Measurements from ENCODE around the gene TCF7. TPM values are rescaled to one million over a fixed set of nuclear protein-coding genes. Genes with fewer than 3 reads are reported as not detected.

Gene TCF7
- total RNA-seq, 5 donors from 2014 or later (not counting 1 experiment from before 2014, with no cell fraction given) = 503 to 749 (median 693) TPM

DNA sequence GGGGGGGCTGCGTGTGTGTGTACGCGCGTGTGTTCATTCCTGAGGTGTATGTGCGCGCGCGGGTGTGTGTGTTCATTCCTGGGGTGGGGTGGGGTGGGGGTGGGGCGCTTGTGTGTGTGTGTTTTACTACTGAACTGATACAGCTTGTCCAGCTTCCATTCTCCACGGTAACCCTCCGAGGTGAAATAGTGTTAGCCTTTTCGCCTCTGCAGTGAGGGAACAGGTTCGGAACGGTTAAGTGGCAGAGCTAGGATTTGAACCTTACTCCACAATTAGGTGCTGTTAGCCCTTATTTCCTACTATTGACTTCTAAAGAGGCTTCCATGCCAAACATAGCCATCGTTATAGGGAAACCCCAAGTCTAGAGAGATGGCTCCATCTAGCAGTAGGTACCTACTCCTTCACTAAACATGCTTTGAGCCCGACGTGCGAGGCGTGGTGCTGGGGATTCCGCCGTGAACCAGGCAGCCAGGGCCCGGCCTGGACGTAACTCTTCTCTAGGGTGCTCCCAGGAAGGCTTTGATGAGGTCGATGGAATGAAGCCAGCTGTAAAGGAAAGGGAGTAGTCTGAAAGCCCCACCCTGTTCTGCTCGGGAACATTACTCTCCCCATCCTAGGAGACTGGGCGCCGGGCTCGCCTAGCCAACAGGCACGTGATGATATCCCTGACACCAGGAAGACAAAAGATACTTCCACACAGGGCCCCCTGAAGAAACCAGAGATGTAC is 63.1 kb downstream of the TCF7 start:
- Histone ChIP-seq H3K27ac (ENCODE audit: low read length) (peak overlapping the region; percentile 96), H3K4me3 (ENCODE audit: control insufficient read depth in 1 of 2, extremely low read depth in 1 of 2, low read length in 1 of 2) (peak overlapping the region; percentile 61 to 96), H3K4me1 (ENCODE audit: control insufficient read depth in 1 of 2, extremely low read depth in 1 of 2, insufficient read depth in 2 of 2, low read length in 2 of 2) (peaks cover 13 to 26% of the 10 kb centered on the region in 2 experiments), H3K9me3 (no peaks in the 10 kb centered on the region), H3K27me3 (replicated peaks in 1 of 2; ENCODE audit: control insufficient read depth in 2 of 2, extremely low read depth in 1 of 2, insufficient read depth in 2 of 2, low read length in 1 of 2) (no peaks in the 10 kb centered on the region), H3K36me3 (ENCODE audit: control insufficient read depth in 2 of 2, extremely low read depth in 1 of 2, insufficient read depth in 1 of 2, low read length in 1 of 2) (peaks cover 0 to 11% of the 10 kb centered on the region in 2 donors)
- no peak for ATAC-seq (replicated peaks in 1 of 4)
- Mint-ChIP-seq H3K9me3 (no peaks in the 10 kb centered on the region), H3K4me1 (peaks cover 29 to 37% (median 30%) of the 10 kb centered on the region in 3 donors), H3K27ac (peak overlapping the region; percentile 96 to 97), H3K36me3 (peaks cover 10% of the 10 kb centered on the region), H3K27me3 (no peaks in the 10 kb centered on the region), H3K4me3 (peak overlapping the region; percentile 95 to 97 (median 96))
- CTCF ChIA-PET = interaction anchor here (0.5 to 1.5 kb wide), 13 partner anchors 9 to 1379 kb away, joined by 3 to 7 read pairs (median 3); no protein-coding TSS in a partner anchor
- peak in 1 of 35 experiments; percentile 46 for DNase-seq
- 29% methylated on average over 13 of the region's 29 CpGs for WGBS (ENCODE audit: insufficient coverage)
- POLR2A ChIA-PET = interaction anchor here (0.5 to 2.8 kb wide), 19 partner anchors 12 to 347 kb away, joined by 3 to 32 read pairs (median 4); partner anchors contain the start of genes PPP2CA (in 1 of the 2) and TCF7 (in 1 of the 2)

GRCh38 chr5:134178096-134178419 is 63.6 kb downstream of the TCF7 start:
- Histone ChIP-seq H3K9me3 (no peaks in the 10 kb centered on the region), H3K4me3 (ENCODE audit: control insufficient read depth in 1 of 2, extremely low read depth in 1 of 2, low read length in 1 of 2) (no peak overlapping the region), H3K36me3 (ENCODE audit: control insufficient read depth in 2 of 2, extremely low read depth in 1 of 2, insufficient read depth in 1 of 2, low read length in 1 of 2) (peaks cover 0 to 7% of the 10 kb centered on the region in 2 donors), H3K27me3 (replicated peaks in 1 of 2; ENCODE audit: control insufficient read depth in 2 of 2, extremely low read depth in 1 of 2, insufficient read depth in 2 of 2, low read length in 1 of 2) (no peaks in the 10 kb centered on the region), H3K27ac (ENCODE audit: low read length) (no peak overlapping the region), H3K4me1 (ENCODE audit: control insufficient read depth in 1 of 2, extremely low read depth in 1 of 2, insufficient read depth in 2 of 2, low read length in 2 of 2) (peaks cover 13 to 26% of the 10 kb centered on the region in 2 experiments)
- H3K4me3 Mint-ChIP-seq = peak overlapping the region; percentile 95 to 97 (median 96)
- ATAC-seq (replicated peaks in 1 of 4) (no peak), DNase-seq (no peak)
- peaks cover 27 to 33% (median 27%) of the 10 kb centered on the region in 3 donors for H3K4me1 Mint-ChIP-seq
- POLR2A ChIA-PET = interaction anchor here in 1 of 2 donors (2.4 to 2.8 kb wide), 2 partner anchors 22 to 48 kb away, joined by 14 to 32 read pairs; partner anchors contain the start of gene PPP2CA
- H3K36me3 Mint-ChIP-seq = peaks cover 8% of the 10 kb centered on the region
- no peaks in the 10 kb centered on the region for H3K9me3 Mint-ChIP-seq
- CTCF ChIA-PET = interaction anchor here in 1 of 2 donors (0.8 to 1.5 kb wide), 3 partner anchors 9 to 47 kb away, joined by 3 to 7 read pairs (median 6); no protein-coding TSS in a partner anchor
- peak overlapping the region; percentile 96 to 97 for H3K27ac Mint-ChIP-seq
- H3K27me3 Mint-ChIP-seq = no peaks in the 10 kb centered on the region
- 62% methylated on average over 1 of the region's 3 CpGs for WGBS (ENCODE audit: insufficient coverage)

- no peaks in the 10 kb centered on the region for H3K27me3 Mint-ChIP-seq
- POLR2A ChIA-PET = interaction anchor here in 1 of 2 donors (0.5 to 0.6 kb wide), 2 partner anchors 174 to 207 kb away, joined by 3 to 12 read pairs; no protein-coding TSS in a partner anchor
Observed at GRCh38 chr5:134183481-134183880, 69.0 kb downstream of the TCF7 start.

DNA sequence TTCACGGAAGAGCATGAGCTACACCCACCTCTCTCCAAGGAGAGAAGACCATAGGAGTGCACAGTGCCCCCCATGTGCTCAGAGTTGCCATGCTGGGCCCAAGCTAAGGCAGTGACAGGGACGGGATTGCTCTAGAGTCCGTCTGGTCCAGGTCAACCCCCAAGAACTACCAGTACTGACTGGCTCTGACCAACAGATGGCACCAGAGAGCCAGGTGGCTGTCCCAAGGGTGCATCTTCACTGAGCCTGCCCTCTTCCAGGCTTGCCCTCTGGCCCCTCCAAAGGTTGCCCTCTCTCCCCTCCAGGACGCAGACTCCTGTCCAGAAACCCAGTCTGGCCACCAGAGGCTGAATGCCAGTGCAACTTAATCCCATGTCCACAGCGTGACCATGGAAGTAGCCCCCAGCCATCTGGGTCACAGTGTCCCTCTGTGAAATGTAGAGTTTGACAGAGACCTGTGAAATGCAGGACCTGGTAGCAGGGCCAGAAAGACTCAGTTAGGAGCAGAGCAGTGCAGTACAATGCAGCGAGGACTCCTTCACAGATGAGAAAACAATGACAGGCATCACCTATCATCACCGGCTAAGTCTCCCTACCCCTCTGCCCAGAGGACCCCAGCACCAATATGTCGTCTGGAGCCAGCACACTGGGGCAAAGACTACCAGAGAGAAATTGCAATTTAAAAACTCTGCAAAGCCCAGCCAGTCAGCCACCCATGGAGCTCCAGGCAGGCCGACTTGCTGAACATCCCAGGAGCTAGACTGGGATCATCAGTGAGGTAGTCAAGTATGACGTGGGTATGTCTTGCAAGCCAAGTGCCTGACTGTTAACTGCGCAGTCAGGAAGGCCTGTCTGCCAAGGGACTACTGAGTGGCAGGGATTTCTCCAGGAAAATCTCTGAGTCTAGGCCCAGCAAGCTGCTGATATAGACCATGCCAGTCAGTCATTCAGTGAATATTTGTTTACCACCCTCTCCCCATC is 70.0 kb downstream of the TCF7 start:
- Histone ChIP-seq H3K9me3 (no peaks in the 10 kb centered on the region), H3K4me3 (ENCODE audit: control insufficient read depth in 1 of 2, extremely low read depth in 1 of 2, low read length in 1 of 2) (no peak overlapping the region), H3K36me3 (ENCODE audit: control insufficient read depth in 2 of 2, extremely low read depth in 1 of 2, insufficient read depth in 1 of 2, low read length in 1 of 2) (no peaks in the 10 kb centered on the region), H3K27ac (ENCODE audit: low read length) (no peak overlapping the region), H3K27me3 (replicated peaks in 1 of 2; ENCODE audit: control insufficient read depth in 2 of 2, extremely low read depth in 1 of 2, insufficient read depth in 2 of 2, low read length in 1 of 2) (no peaks in the 10 kb centered on the region), H3K4me1 (ENCODE audit: control insufficient read depth in 1 of 2, extremely low read depth in 1 of 2, insufficient read depth in 2 of 2, low read length in 2 of 2) (peaks cover 0 to 6% of the 10 kb centered on the region in 2 experiments)
- 54% methylated on average over 7 of the region's 11 CpGs for WGBS (ENCODE audit: insufficient coverage)
- H3K4me1 Mint-ChIP-seq = no peaks in the 10 kb centered on the region
- DNase-seq (peak; percentile 27 to 88 (median 64)), ATAC-seq (replicated peaks in 1 of 4) (peak; percentile 78 to 94 (median 93))
- H3K4me3 Mint-ChIP-seq = no peak overlapping the region
- H3K9me3 Mint-ChIP-seq = no peaks in the 10 kb centered on the region
- no peaks in the 10 kb centered on the region for H3K36me3 Mint-ChIP-seq
- H3K27me3 Mint-ChIP-seq = no peaks in the 10 kb centered on the region
- CTCF ChIA-PET = interaction anchor here (0.5 to 2.7 kb wide), 13 partner anchors 10 to 403 kb away, joined by 3 to 19 read pairs (median 5); no protein-coding TSS in a partner anchor
- H3K27ac Mint-ChIP-seq = peak overlapping the region in 1 of 2 donors; percentile 22
- POLR2A ChIA-PET = no interaction called here

More at GRCh38 chr5:134183481-134183880, 69.0 kb downstream of the TCF7 start:
- H3K4me3 Mint-ChIP-seq = no peak overlapping the region
- Histone ChIP-seq H3K36me3 (ENCODE audit: control insufficient read depth in 2 of 2, extremely low read depth in 1 of 2, insufficient read depth in 1 of 2, low read length in 1 of 2) (no peaks in the 10 kb centered on the region), H3K27me3 (replicated peaks in 1 of 2; ENCODE audit: control insufficient read depth in 2 of 2, extremely low read depth in 1 of 2, insufficient read depth in 2 of 2, low read length in 1 of 2) (no peaks in the 10 kb centered on the region), H3K9me3 (no peaks in the 10 kb centered on the region), H3K4me3 (ENCODE audit: control insufficient read depth in 1 of 2, extremely low read depth in 1 of 2, low read length in 1 of 2) (no peak overlapping the region), H3K4me1 (ENCODE audit: control insufficient read depth in 1 of 2, extremely low read depth in 1 of 2, insufficient read depth in 2 of 2, low read length in 2 of 2) (peaks cover 0 to 6% of the 10 kb centered on the region in 2 experiments), H3K27ac (ENCODE audit: low read length) (no peak overlapping the region)
- no peak overlapping the region for H3K27ac Mint-ChIP-seq
- H3K36me3 Mint-ChIP-seq = no peaks in the 10 kb centered on the region
- CTCF ChIA-PET = interaction anchor here (0.5 to 2.7 kb wide), 16 partner anchors 11 to 421 kb away, joined by 3 to 19 read pairs (median 4); no protein-coding TSS in a partner anchor
- H3K4me1 Mint-ChIP-seq = no peaks in the 10 kb centered on the region
- ATAC-seq (replicated peaks in 1 of 4) = no peak
- no peak for DNase-seq
- no peaks in the 10 kb centered on the region for H3K9me3 Mint-ChIP-seq

DNA sequence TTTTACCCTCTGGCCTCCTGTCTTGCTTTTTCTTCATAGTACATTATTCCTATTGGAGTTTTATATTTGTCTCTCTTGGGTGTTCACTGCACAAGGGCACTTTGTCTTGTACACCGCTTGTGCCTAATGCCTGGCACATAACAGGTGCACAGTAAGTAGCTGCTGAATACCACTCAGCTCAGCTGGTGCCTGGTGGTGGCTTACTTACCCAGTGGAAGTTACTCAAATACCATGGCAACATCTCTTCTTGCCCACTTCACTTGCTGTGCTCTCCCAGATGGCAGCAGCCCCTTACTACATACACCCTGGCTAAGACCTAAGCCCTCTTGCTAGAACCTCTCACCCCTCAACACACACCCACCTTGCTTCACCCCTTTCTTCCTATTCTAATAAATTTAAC is 73.6 kb downstream of the TCF7 start:
- DNase-seq (no peak), ATAC-seq (replicated peaks in 1 of 4) (no peak)
- CTCF ChIA-PET = interaction anchor here in 1 of 2 donors (0.6 to 1.1 kb wide), 2 partner anchors 23 to 48 kb away, joined by 4 to 8 read pairs; no protein-coding TSS in a partner anchor
- H3K4me1 ChIP-seq (ENCODE audit: control insufficient read depth in 1 of 2, extremely low read depth in 1 of 2, insufficient read depth in 2 of 2, low read length in 2 of 2) = peaks cover 0 to 6% of the 10 kb centered on the region in 2 experiments
- H3K27me3 Mint-ChIP-seq = no peaks in the 10 kb centered on the region
- H3K27ac ChIP-seq (ENCODE audit: low read length) = no peak overlapping the region
- H3K4me3 Mint-ChIP-seq = no peak overlapping the region
- no peaks in the 10 kb centered on the region for H3K36me3 ChIP-seq (ENCODE audit: control insufficient read depth in 2 of 2, extremely low read depth in 1 of 2, insufficient read depth in 1 of 2, low read length in 1 of 2)
- H3K27me3 ChIP-seq (replicated peaks in 1 of 2; ENCODE audit: control insufficient read depth in 2 of 2, extremely low read depth in 1 of 2, insufficient read depth in 2 of 2, low read length in 1 of 2) = no peaks in the 10 kb centered on the region
- H3K36me3 Mint-ChIP-seq = no peaks in the 10 kb centered on the region
- no peak overlapping the region for H3K4me3 ChIP-seq (ENCODE audit: control insufficient read depth in 1 of 2, extremely low read depth in 1 of 2, low read length in 1 of 2)
- POLR2A ChIA-PET = no interaction called here
- no peaks in the 10 kb centered on the region for H3K9me3 ChIP-seq
- WGBS (ENCODE audit: insufficient coverage) = no CpG with 5 or more reads among the region's 1 CpG
- no peaks in the 10 kb centered on the region for H3K9me3 Mint-ChIP-seq
- no peaks in the 10 kb centered on the region for H3K4me1 Mint-ChIP-seq
- no peak overlapping the region for H3K27ac Mint-ChIP-seq
